ENCODE results near the gene YIPF2.
"Not testable (repeated sequence)": the region's sequence is repeated elsewhere in the genome, so short reads cannot be mapped to it uniquely, and the experiment has no call there.

The YIPF2 gene

DNA sequence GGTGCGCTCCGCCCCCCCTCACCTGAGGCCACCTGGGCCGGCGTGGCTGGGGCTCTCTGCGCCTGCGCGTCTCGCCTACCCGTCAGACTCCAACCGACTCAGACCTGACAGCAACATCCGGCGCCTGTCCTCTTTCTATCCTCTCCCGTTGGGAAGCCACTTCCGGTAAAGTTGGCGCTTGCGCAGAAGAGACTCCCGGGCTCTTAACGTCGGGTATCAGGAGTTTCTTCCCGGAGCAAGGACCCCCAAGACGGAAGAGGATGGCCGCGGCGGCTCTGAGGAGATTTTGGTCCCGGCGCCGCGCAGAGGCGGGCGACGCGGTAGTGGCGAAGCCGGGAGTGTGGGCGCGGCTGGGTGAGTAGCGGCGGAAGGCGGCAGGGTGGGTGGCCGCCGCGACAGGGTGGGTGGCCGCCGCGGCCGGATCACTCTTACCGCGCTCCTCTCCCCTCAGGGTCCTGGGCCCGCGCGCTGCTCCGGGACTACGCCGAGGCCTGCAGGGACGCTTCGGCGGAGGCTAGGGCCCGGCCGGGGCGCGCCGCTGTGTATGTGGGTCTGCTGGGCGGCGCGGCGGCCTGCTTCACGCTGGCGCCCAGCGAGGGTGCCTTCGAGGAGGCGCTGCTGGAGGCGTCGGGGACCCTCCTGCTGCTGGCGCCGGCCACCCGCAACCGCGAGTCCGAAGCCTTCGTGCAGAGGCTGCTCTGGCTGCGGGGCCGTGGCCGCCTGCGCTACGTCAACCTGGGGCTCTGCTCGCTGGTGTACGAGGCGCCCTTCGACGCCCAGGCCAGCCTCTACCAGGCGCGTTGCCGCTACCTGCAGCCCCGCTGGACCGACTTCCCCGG lies at the start of gene YIPF2, which contains the start of gene TIMM29:
Gene YIPF2 (minus strand): TSS at position 77 of the 839 bp plus-strand sequence. CDS start 229 bp downstream, outside the sequence.
Gene TIMM29 (plus strand): TSS at position 249 of the 839 bp plus-strand sequence. CDS start 12 bp downstream, at position 261.
- peak; percentile 94 for DNase-seq

DNA sequence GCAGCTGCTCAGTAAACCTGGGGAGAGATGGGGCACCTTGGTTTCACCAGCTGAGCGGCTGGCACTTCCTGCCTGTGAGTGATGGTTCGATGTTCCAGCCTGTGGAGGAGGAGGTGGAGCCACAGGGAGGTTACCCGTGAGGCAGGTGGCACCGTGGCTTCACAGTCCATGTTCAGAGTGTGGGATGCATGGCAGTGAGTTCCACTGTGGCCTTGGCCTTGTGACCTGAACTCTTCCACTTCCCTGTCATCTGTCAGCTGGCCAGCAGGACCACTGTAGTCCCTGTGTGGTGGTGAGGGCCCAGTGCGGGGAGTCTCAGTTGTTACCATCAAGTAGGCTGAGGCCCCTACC lies 49.3 kb upstream of the YIPF2 start:
- DNase-seq: no peak

- DNase-seq: no peak
Observed at GRCh38 chr19:10976131-10976892, 47.9 kb upstream of the YIPF2 start.

GRCh38 chr19:10975374-10976130 lies 47.1 kb upstream of the YIPF2 start:
- no peak for DNase-seq

DNA sequence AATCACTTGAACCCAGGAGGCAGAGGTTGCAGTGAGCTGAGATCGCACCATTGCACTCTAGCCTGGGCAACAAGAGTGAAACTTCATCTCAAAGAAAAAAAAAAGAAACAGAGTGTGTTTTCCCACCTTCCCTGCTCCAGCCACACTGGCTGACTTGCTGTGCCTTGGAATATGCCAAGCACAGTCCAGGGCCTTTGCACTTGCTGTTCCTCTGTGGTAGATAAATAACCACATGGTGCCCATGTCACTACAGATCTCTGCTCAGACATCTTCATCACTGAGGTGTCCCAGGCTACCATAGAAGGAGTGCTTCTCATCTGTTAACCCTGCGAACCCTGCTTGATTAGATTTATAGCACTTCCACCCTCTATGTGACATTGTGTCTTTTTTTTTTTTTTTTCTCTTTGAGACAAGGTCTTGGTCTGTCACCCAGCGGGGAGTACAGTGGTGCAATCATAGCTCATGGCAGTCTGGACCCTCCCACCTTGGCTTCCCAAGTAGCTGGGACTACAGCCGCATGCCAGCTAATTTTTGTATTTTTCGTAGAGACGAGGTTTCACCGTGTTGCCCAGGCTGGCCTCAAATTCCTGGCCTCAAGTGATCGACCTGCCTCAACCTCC lies 42.8 kb upstream of the YIPF2 start:
- no peak for DNase-seq

DNA sequence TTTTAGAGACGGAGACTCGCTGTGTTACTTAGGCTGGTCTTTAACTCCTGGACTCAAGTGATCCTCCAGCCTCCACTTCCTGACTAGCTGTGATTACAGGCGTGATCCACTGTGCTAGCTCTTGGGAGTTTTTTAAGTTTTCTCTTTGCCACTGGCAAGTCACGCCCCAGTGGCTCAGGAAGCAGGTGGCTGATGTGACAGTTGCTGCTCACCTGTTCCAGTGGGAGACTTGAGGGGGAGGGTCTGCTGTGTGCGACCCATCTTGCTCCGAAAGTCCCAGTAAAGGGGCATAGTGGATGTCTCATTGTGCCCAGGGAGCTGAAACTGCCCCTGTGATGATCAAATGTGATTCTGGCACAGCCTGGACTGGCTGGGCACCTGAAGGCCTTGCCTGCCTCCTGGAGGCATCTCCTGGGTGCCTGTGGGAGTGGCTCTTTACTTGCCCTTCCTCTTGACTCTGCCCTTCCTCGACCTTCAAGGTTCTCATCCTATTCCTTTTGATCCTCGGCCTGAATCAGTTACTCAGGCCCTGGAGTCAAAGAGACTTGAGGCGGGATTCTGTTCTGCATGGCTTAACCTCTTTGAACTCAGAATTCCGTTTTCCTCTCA lies 40.2 kb upstream of the YIPF2 start:
- DNase-seq: no peak

DNA sequence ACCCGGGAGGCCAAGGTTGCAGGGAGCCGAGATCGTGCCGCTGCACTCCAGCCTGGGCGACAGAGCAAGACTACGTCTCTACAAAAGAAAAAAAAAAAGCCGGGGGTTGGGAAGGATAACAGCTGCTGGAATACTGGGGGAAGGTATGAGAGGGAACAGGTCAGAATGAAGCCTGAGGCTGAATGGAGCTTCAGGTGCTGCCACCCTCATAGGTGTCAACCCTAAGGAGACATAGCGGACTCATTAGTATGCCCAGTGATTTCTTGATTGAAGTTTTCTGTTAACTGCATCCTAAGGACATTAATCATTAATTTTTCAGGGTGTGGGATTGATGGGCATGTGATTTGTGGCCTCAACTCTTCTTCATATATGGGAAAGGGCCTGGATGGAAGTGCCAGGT lies 38.4 kb upstream of the YIPF2 start:
- DNase-seq: no peak

DNA sequence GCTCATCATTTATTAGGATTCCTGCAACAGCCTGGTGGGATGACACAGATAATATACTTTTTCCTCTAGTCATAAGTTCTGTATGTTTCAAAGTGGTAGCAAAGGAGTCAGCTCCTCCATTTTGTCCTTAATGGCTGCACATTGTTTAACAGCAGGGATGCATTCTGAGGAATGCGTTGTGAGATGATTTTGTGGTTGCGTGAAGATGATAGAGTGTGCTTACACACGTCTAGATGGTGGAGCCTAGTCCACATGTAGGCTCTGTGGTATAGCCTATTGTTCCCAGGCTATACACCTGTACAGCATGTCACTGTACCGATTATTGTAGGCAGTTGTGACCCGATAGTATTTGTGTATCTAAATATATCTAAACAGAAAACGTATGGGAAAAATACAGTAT lies 37.0 kb upstream of the YIPF2 start:
- no peak for DNase-seq

- no peak for DNase-seq
Observed at GRCh38 chr19:10964903-10965302, 36.5 kb upstream of the YIPF2 start.

GRCh38 chr19:10963865-10964264 lies 35.4 kb upstream of the YIPF2 start:
- DNase-seq: no peak

DNA sequence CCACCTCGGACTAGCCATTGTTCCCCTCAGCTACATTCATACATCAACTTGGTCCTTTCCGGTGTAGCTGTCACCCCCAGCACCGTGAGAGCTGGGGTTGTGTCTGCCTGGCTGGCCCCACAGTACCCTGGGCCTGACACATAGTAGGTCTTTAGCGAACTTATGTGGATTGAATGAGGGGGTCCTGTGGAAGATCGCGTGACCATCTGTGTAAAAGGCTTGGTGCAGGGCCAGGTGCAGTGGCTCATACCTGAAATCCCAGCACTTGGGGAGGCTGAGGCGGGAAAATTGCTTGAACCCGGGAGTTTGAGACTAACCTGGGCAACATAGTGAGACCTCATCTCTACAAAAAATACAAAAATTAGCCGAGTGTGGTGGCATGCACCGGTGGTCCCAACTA lies 34.4 kb upstream of the YIPF2 start:
- DNase-seq: no peak

DNA sequence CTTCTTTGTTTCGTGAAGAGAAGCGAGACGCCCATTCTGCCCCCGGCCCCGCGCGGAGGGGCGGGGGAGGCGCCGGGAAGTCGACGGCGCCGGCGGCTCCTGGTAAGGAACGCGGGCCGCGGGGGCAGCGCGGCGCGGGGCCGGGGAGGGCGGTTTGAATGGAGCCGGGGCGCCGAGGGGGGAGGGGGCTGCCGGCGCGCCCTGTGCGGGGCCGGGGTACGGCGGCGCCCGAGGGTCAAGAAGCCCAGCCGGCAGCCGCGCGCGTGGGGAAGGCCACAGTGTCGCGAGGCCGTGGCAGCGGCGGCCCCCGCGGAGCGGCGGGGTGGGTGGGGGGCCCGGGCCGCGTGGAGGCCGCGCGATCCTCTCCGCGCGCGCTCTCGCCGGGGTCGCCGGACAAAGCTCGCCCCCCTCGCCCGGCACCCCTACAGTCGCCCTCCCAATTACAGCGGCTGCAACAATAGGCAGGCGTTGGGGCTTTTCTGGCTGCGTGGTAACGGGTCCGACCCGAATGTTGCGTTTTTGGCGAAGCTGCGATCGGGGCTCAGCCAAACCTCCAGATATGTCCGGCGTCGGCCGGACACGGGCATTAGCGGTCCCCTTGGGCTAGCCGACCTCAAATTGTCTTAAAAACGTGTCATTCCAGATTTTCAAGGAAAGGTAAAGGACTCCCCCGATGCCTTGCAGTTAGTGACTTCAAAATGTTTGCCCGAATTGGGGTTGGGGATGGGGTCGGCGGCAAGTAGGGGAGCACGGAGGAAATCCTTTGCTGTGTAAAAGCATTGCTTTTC lies 32.8 kb upstream of the YIPF2 start:
- peak; percentile 74 for DNase-seq

DNA sequence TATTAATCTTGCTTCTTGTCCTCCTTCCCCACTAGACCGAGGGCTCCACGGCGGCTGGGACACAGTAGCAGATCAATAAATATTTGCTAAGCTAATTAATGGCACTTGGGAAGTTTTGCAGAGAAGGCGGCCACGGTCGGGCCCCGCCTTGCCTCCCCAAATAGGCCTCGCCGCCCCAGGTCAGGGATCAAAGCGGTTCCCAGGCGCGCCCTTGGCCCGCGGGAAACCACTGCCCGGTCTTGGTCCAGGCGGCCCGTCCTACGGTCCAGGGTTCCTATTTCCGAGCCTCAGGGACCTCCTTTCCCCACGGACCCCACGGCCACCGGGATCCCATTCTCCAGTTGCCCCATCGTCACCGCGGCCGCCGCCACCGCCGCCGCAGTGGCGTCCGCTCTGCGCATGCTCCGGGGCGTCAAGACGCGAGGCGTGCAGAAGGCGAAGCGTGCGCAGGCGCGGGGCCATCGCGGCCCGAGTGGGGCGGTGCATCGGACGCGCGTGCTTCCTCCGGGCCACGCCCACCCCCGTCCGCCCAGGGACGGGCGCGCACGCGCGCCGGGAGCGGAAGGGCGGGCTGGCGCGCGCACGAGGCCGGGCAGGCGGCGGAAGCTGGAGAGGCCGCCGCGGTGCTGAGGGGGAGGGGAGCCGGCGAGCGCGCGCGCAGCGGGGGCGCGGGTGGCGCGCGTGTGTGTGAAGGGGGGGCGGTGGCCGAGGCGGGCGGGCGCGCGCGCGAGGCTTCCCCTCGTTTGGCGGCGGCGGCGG lies 32.1 kb upstream of the YIPF2 start, which contains the start of gene SMARCA4:
Gene SMARCA4 (plus strand): TSS at position 717 of the 759 bp plus-strand sequence. CDS start 23,122 bp downstream, outside the sequence.
- peak; percentile 98 for DNase-seq

- not testable (repeated sequence) for DNase-seq
Observed at GRCh38 chr19:10959277-10959968, 31.0 kb upstream of the YIPF2 start.

DNA sequence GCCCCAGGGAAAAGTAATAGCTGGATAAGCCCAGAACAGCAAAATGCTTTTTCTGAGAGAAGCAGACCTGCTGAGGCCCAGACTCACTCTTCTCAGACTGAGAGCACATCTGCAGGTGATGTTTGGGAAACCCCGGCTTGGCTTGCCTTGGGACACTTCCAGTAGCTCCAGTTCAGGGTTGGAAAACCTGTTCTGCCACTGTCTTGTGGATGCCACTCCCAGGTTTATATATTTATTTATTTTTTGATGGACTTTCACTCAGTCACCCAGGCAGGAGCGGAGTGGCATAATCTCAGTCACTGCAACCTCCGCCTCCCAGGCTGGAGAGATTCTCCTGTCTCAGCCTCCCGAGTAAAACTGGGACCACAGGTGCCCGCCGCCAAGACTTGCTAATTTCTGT lies 24.4 kb upstream of the YIPF2 start:
- DNase-seq: no peak

GRCh38 chr19:10946958-10947657 lies 18.7 kb upstream of the YIPF2 start:
- no peak for DNase-seq

DNA sequence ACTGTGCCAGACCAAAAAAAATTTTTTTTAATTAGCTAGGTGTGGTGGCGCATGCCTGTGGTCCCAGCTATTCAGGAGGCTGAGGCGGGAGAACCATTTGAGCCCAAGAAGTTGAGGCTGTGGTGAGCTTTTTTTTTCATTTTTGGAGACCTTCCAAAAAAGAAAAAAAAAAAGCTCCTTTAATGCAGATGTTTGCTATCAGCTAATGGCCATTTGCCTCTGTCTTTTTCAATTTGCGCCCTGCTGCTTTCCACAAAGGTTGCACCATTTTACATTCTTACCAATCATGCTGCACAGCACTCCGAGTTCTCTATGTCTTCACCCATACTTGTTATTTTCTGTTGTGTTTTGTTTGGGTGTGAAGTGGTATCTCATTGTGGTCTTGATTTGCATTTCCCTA lies 16.8 kb upstream of the YIPF2 start:
- DNase-seq: no peak

DNA sequence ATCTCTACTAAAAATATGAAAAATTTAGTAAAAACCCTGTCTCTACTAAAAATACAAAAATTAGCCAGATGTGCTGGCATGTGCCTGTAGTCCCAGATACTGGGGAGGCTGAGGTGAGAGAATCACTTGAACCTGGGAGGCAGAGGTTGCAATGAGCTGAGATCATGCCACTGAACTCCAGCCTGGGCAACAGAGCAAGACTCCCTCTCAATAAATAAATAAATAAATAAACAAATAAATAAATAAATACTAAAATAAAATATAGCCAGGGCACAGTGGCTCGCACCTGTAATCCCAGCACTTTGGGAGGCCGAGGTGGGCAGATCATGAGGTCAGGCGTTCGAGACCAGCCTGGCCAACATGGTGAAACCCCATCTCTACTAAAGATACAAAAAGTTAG lies 15.0 kb upstream of the YIPF2 start:
- DNase-seq: not testable (repeated sequence)

DNA sequence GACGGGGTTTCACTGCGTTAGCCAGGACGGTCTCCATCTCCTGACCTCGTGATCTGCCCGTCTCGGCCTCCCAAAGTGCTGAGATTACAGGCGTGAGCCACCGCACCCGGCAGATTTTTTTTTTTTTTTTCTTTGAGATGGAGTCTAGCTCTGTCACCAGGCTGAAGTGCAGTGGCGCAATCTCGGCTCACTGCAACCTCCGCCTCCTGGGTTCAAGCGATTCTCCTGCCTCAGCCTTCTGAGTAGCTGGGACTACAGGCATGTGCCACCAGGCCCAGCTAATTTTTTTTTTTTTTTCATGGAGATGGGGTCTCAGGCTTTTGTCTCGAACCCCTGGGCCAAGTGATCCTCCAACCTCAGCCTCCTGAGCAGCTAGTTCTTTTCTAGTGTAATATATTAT lies 13.2 kb upstream of the YIPF2 start:
- DNase-seq: not testable (repeated sequence)

Data from NK-92 treated with Interleukin-12 subunit alpha and Interleukin-12 subunit beta, amount 100 ng/mL, for 24 hours (cell line).